Measurements from ENCODE around the gene RGL4. TPM values are rescaled to one million over a fixed set of nuclear protein-coding genes. Genes with fewer than 3 reads are reported as not detected.
"Not testable (repeated sequence)": the region's sequence is repeated elsewhere in the genome, so short reads cannot be mapped to it uniquely, and the experiment has no call there.

The RGL4 gene
- 4.7 TPM for polyA plus RNA-seq (ENCODE audit: insufficient read length)
- long read RNA-seq, donor 1 = 0 reads
- long read RNA-seq, donor 2 = 0 reads
- long read RNA-seq, donor 3 = 0 reads
- long read RNA-seq, donor 4, partial matches to known transcripts = 0 of 1 reads
- long read RNA-seq, donor 4, other reads (novel, unspliced or antisense) = 0 of 1 reads
- long read RNA-seq, donor 5 = 0 reads
- long read RNA-seq, donor 6 = 0 reads
- long read RNA-seq, donor 7 = 0 reads
- long read RNA-seq, donor 8 = 0 reads

GRCh38 chr22:23690713-23691112 lies at the start of gene RGL4:
Gene RGL4 (plus strand): TSS chr22:23691013. CDS start chr22:23692031, 1,018 bp downstream.
- DNase-seq = no peak

- not testable (repeated sequence) for DNase-seq
These were observed 44.3 kb upstream of the RGL4 start for GRCh38 chr22:23646526-23646925.

GRCh38 chr22:23649071-23649501 lies 41.7 kb upstream of the RGL4 start:
- DNase-seq = no peak

- DNase-seq = no peak
These were observed 39.1 kb upstream of the RGL4 start for GRCh38 chr22:23651676-23652075.

GRCh38 chr22:23652286-23652685 lies 38.5 kb upstream of the RGL4 start:
- no peak for DNase-seq

GRCh38 chr22:23652711-23653110 lies 38.1 kb upstream of the RGL4 start:
- DNase-seq = no peak

GRCh38 chr22:23655891-23656475 lies 34.8 kb upstream of the RGL4 start:
- DNase-seq = no peak

- no peak for DNase-seq
These were observed 33.1 kb upstream of the RGL4 start for GRCh38 chr22:23657727-23658126.

- DNase-seq = not testable (repeated sequence)
These were observed 30.4 kb upstream of the RGL4 start for GRCh38 chr22:23660381-23660780.

GRCh38 chr22:23670378-23671295 lies 20.2 kb upstream of the RGL4 start:
- DNase-seq = no peak

- not testable (repeated sequence) for DNase-seq
These were observed 19.4 kb upstream of the RGL4 start for GRCh38 chr22:23671387-23671786.

- not testable (repeated sequence) for DNase-seq
These were observed 18.3 kb upstream of the RGL4 start for GRCh38 chr22:23672307-23673049.

GRCh38 chr22:23673050-23673620 lies 17.7 kb upstream of the RGL4 start:
- DNase-seq = no peak

GRCh38 chr22:23673826-23674690 lies 16.8 kb upstream of the RGL4 start:
- no peak for DNase-seq

GRCh38 chr22:23674886-23675501 lies 15.8 kb upstream of the RGL4 start:
- not testable (repeated sequence) for DNase-seq

GRCh38 chr22:23675502-23676415 lies 15.1 kb upstream of the RGL4 start:
- DNase-seq = peak; percentile 22

GRCh38 chr22:23676841-23677700 lies 13.7 kb upstream of the RGL4 start:
- not testable (repeated sequence) for DNase-seq

GRCh38 chr22:23677701-23677995 lies 13.2 kb upstream of the RGL4 start:
- DNase-seq = no peak

Measured in left kidney (tissue), 8 donors.